Brain pericyte (primary cell): ENCODE data around the gene OR4D10.

Source experiments
- DNase-seq: peaks from one replicate; pipeline ENCODE4 v3.0.0-alpha.2; 2012; ENCODE audit warnings: low read depth, low spot score

The OR4D10 gene

GRCh38 chr11:59523541-59523940, 50.4 kb downstream of the OR4D10 start:
- no peak for DNase-seq

- no peak for DNase-seq
Observed at GRCh38 chr11:59528711-59529110, 55.6 kb downstream of the OR4D10 start.
